Right ventricle myocardium inferior (tissue), 1 donor: ENCODE data around the gene CATSPERZ. TPM values are rescaled to one million over a fixed set of nuclear protein-coding genes. Genes with fewer than 3 reads are reported as not detected.

Experiments used
- ATAC-seq: fragments of 200-7000 bp; cut with Tn5 transposase; one replicate; pipeline ENCODE4 v1.9.1; 2020; ENCODE audit warnings: mild to moderate bottlenecking, moderate library complexity
- DNase-seq: peaks from one replicate; pipeline ENCODE4 v3.0.0; 2021; ENCODE audit errors: missing footprints
- intact Hi-C: fragments of 100-400 bp; cut with DNase I; formaldehyde crosslinking; loops from one replicate; pipeline ENCODE4 v1.11.0; 2022
- microRNA-seq: library from miRNA; unstranded; fragments of <30 nt; microRNA quantifications from one replicate; pipeline ENCODE4 v1.2.0, GENCODE V29; 2020
- total RNA-seq: library from RNA; stranded (reverse); fragmentation: NEBNext Ultra II Directional; extraction: Animal tissue kit (Norgen Biotek cat#: 25700); gene quantifications from one replicate; pipeline ENCODE4 v1.2.1, GENCODE V29; 2021
- donor health status: DM: no; HTN: yes; CAD: no; lungs with severe emphysema.

Gene CATSPERZ
- total RNA-seq, 1 donor from 2014 or later: not detected

GRCh38 chr11:64344787-64345186 lies 44.6 kb downstream of the CATSPERZ start:
- no peak for DNase-seq
- no peak for ATAC-seq
- intact Hi-C loops: no loop called here

- ATAC-seq (no peak), DNase-seq (no peak)
- intact Hi-C loops: no loop called here
These were observed 47.2 kb downstream of the CATSPERZ start for GRCh38 chr11:64347193-64347867.

- ATAC-seq (no peak), DNase-seq (no peak)
- intact Hi-C loops: no loop called here
These were observed 48.3 kb downstream of the CATSPERZ start for GRCh38 chr11:64348383-64349024.

GRCh38 chr11:64349025-64349387 lies 48.8 kb downstream of the CATSPERZ start:
- no peak for ATAC-seq
- no peak for DNase-seq
- intact Hi-C loops: no loop called here

- intact Hi-C loops: no loop called here
- no peak for ATAC-seq
- no peak for DNase-seq
These were observed 49.2 kb downstream of the CATSPERZ start for GRCh38 chr11:64349404-64349803.

GRCh38 chr11:64351136-64351631 lies 51.0 kb downstream of the CATSPERZ start:
- DNase-seq (no peak), ATAC-seq (no peak)
- intact Hi-C loops: no loop called here

GRCh38 chr11:64352099-64352994 lies 52.2 kb downstream of the CATSPERZ start:
- no peak for DNase-seq
- intact Hi-C loops: no loop called here
- no peak for ATAC-seq

- intact Hi-C loops: no loop called here
- DNase-seq: no peak
- ATAC-seq: no peak
These were observed 53.0 kb downstream of the CATSPERZ start for GRCh38 chr11:64352995-64353714.

- ATAC-seq: no peak
- no peak for DNase-seq
- intact Hi-C loops: no loop called here
These were observed 53.8 kb downstream of the CATSPERZ start for GRCh38 chr11:64353715-64354506.

Small RNA genes within 50 kb of the gene (microRNA-seq; reads per million reads assigned to microRNA genes)
- gene MIR7155: not detected

Other genes with a start within 250 kb of the CATSPERZ start
- gene MACROD1, start 134.2 kb upstream of the CATSPERZ start, total RNA-seq: 119 TPM
- 124 TPM for gene STIP1, start 114.2 kb upstream of the CATSPERZ start, total RNA-seq
- gene FERMT3, start 93.6 kb upstream of the CATSPERZ start, total RNA-seq: 9.6 TPM
- gene TRPT1, start 74.2 kb upstream of the CATSPERZ start, total RNA-seq: 71.9 TPM
- 66.4 TPM for gene NUDT22, start 74.1 kb upstream of the CATSPERZ start, total RNA-seq
- 53.5 TPM for gene DNAJC4, start 69.8 kb upstream of the CATSPERZ start, total RNA-seq
- gene VEGFB, start 65.8 kb upstream of the CATSPERZ start, total RNA-seq: 272 TPM
- 50.6 TPM for gene FKBP2, start 59.3 kb upstream of the CATSPERZ start, total RNA-seq
- 129 TPM for gene PPP1R14B, start 53.4 kb upstream of the CATSPERZ start, total RNA-seq
- 10.9 TPM for gene PLCB3, start 48.8 kb upstream of the CATSPERZ start, total RNA-seq
- 89.1 TPM for gene BAD, start 15.7 kb upstream of the CATSPERZ start, total RNA-seq
- gene GPR137, start 14.5 kb upstream of the CATSPERZ start, total RNA-seq: 28.6 TPM
- not detected for gene KCNK4, start 9.1 kb upstream of the CATSPERZ start, total RNA-seq
- 217 TPM for gene ESRRA, start 5.2 kb downstream of the CATSPERZ start, total RNA-seq
- gene TRMT112, start 17.2 kb downstream of the CATSPERZ start, total RNA-seq: 92.8 TPM
- 410 TPM for gene PRDX5, start 17.8 kb downstream of the CATSPERZ start, total RNA-seq
- gene CCDC88B, start 39.8 kb downstream of the CATSPERZ start, total RNA-seq: 7.7 TPM
- 18.7 TPM for gene RPS6KA4, start 58.8 kb downstream of the CATSPERZ start, total RNA-seq